B cell (primary cell): ENCODE results near the gene LPCAT3.

Experiments used
- EZH2 ChIP-seq: IDR thresholded peaks from 2 replicates; pipeline ENCODE4 v1.6.1; 2012; ENCODE audit warnings: borderline replicate concordance, low read depth, mild to moderate bottlenecking, moderate library complexity, low read length; ENCODE audit not compliant: insufficient read depth, poor library complexity, severe bottlenecking
- TF ChIP-seq, protein P1 (sequence below): fragments of 200-600 bp; IDR thresholded peaks from one replicate; pipeline ENCODE4 v1.8.0; 2022; ENCODE audit warnings: antibody characterized with exemption, mild to moderate bottlenecking

DNA sequence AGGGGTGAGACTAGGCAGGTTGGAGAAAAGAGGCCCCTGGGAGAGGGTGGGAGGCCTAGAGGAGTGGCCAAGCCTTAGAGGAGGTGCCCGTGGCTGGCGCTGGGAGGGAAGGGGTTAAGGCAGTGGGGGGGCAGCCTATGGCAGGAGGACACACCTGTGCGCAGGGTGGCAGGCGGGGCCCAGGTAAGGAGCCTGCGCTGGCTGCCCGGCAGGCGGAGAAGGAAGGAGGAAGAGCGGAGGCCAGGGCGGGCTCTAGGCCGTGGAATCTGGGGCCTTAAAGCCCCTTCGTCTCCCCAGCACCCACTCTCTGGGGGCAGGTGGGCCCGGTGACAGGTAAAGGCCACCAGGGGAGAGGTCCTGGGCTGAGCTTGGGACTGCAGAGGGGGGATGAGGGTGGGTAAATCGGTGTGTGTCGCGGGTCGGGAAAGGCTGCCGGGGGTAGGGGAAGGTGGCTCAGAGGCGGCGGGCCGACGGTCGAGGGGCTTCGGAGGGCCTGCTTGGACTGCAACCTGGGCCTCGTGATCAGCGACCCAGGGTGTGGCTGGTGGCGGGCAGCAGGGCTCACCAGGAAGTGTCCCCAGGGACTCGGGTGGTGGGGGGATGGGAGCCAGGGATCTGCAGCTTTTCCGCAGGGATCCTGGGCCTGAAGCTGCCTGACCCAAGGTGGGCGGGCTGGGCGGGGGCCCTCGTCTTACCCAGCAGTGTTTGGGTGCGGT, 55.1 kb downstream of the LPCAT3 start:
- no peak for TF ChIP-seq EZH2
- TF ChIP-seq, protein P1, sequence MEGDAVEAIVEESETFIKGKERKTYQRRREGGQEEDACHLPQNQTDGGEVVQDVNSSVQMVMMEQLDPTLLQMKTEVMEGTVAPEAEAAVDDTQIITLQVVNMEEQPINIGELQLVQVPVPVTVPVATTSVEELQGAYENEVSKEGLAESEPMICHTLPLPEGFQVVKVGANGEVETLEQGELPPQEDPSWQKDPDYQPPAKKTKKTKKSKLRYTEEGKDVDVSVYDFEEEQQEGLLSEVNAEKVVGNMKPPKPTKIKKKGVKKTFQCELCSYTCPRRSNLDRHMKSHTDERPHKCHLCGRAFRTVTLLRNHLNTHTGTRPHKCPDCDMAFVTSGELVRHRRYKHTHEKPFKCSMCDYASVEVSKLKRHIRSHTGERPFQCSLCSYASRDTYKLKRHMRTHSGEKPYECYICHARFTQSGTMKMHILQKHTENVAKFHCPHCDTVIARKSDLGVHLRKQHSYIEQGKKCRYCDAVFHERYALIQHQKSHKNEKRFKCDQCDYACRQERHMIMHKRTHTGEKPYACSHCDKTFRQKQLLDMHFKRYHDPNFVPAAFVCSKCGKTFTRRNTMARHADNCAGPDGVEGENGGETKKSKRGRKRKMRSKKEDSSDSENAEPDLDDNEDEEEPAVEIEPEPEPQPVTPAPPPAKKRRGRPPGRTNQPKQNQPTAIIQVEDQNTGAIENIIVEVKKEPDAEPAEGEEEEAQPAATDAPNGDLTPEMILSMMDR: no peak
